GM10266 (cell line): ENCODE results near the gene TBC1D2B.

Experiments used
- DNase-seq: peaks from one replicate; pipeline ENCODE4 v3.0.0; 2012; ENCODE audit errors: extremely low spot score
- CTCF ChIP-seq: IDR thresholded peaks from 2 replicates; pipeline ENCODE4 v1.5.1; 2012; ENCODE audit warnings: mild to moderate bottlenecking, low read depth; ENCODE audit not compliant: control insufficient read depth, insufficient read depth; ENCODE audit errors: missing control alignments

Gene TBC1D2B

DNA sequence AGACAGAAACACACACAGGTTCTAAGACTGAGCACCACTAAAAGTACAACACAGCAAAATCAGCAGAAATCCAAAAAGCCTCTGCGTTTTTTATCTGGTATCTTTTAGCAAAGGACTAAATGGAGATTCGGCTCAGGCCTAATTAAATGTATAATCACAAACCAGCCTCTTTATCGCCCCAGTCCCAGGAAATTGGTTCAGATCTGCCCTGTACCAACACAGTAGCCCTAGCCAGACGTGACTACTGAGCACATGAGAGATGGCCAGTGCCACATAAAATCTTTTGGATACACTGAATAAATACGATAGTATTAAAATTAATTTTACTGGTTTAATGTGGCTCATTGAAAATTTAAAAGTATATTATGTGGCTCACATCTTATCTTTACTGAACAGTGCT lies 19.7 kb downstream of the TBC1D2B start:
- no peak for DNase-seq
- TF ChIP-seq CTCF: no peak

GRCh38 chr15:78056714-78057269 lies 20.7 kb downstream of the TBC1D2B start:
- DNase-seq: no peak

GRCh38 chr15:78055919-78056713 lies 21.4 kb downstream of the TBC1D2B start:
- DNase-seq: no peak
- no peak for TF ChIP-seq CTCF

More at GRCh38 chr15:78056714-78057269, 20.7 kb downstream of the TBC1D2B start:
- TF ChIP-seq CTCF: no peak

DNA sequence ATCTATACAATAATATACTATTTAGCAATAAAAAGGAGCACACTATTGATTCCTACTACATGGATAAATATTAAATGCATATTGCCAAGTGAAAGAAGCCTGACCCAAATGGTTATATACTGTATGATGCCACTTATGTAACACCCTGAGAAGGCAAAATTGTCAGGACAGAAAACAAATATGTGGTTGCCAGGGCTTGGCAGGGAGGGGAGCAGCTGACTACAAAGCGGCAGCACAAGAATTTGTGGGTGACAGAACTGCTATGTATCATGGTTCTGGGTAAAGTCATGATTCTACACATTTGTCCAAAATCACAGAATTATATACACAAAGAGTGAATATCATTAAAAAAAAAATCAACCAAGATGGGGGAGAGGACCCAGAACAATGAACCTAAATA lies 22.5 kb downstream of the TBC1D2B start:
- no peak for DNase-seq

GRCh38 chr15:78054518-78054917 lies 23.0 kb downstream of the TBC1D2B start:
- DNase-seq: no peak

More for the DNA sequence above, 22.5 kb downstream of the TBC1D2B start:
- no peak for TF ChIP-seq CTCF

DNA sequence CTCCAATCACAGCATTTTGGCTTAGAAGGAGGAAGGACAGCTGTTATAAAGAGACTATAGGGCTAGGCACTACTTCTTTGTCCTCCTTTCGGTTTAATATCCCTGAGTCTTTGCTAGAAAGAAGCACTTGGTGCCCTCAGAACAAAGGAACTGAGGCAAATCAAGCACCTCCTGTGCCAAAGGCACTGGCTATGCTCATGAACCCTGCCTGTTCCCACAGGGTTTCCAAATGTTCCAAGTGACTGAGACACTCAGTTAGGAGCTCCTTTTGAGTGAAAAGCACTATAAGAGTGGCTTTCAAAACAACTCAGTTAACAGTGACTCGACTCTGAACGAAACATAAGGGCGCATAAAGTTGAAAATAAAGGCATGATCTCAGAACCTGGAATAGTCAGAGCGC lies 25.0 kb downstream of the TBC1D2B start:
- DNase-seq: no peak
- TF ChIP-seq CTCF: no peak

More at GRCh38 chr15:78054518-78054917, 23.0 kb downstream of the TBC1D2B start:
- TF ChIP-seq CTCF: no peak

- no peak for TF ChIP-seq CTCF
- DNase-seq: no peak
Measured at GRCh38 chr15:78052001-78052401, 25.5 kb downstream of the TBC1D2B start.
